Uterus (tissue), 2 donors: ENCODE results near the gene MXRA8.

ENCODE experiments used
- CTCF ChIP-seq, 4 experiments: fragments of 200-600 bp in 2 of 4; fragments of 450-650 bp in 2 of 4; sonication (generic) in 2 of 4; IDR thresholded peaks; one replicate each; pipeline ENCODE4 v1.5.1; 2016 to 2019; ENCODE audit warnings: antibody characterized with exemption in 4 of 4, mild to moderate bottlenecking in 2 of 4, moderate library complexity in 1 of 4
- POLR2A ChIP-seq, 2 donors: fragments of 450-650 bp; IDR thresholded peaks; one replicate each; pipeline ENCODE4 v1.6.1; 2016; ENCODE audit warnings: antibody characterized with exemption in 2 of 2, mild to moderate bottlenecking in 1 of 2, moderate library complexity in 1 of 2

GRCh38 chr1:1327291-1327690, 31.1 kb downstream of the MXRA8 start:
- TF ChIP-seq CTCF (IDR thresholded peaks at IDR 0.05) (no peak), POLR2A (IDR thresholded peaks at IDR 0.05) (no peak)
